ENCODE data around the gene ZSCAN30.

Gene ZSCAN30

GRCh38 chr18:35278085-35278484 is 11.9 kb downstream of the ZSCAN30 start:
- FAIRE-seq: no peak

- FAIRE-seq: no peak
Measured at GRCh38 chr18:35277633-35278032, 12.4 kb downstream of the ZSCAN30 start.

DNA sequence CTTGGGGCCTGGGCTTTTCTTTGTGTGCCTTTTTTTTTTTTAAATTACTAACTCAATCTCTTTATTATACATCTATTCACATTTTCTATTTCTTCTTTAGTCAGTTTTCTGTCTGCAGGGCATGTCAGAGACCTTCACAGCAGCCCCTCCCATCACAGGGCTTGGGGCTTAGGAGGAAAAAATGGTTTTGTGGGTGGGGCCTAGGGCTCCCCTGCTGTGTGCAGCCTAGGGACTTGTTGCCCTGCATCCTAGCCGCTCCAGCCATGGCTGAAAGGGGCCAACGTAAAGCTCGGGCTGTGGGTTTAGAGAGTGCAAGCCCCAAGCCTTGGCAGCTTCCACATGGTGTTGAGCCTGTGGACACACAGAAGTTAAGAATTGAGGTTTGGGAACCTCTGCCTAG is 13.8 kb downstream of the ZSCAN30 start:
- FAIRE-seq: no peak

DNA sequence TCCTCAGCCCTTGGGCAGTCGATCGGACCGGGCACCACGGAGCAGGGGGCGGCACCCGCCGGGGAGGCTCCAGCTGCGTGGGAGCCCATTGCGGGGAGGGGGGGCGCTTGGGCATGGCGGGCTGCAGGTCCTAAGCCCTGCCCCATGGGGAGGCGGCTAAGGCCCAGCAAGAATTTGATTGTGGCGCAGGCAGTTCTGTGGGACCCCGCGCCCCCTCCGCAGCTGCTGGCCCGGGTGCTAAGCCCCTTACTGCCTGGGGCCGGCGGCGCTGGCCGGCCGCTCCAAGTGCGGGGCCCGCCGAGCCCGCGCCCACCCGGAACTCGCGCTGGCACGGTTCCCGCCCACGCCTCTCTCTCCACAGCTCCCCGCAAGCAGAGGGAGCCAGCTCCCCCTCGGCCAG is 18.4 kb downstream of the ZSCAN30 start:
- no peak for FAIRE-seq

- no peak for FAIRE-seq
Measured at GRCh38 chr18:35268821-35269220, 21.2 kb downstream of the ZSCAN30 start.

- no peak for FAIRE-seq
Measured at GRCh38 chr18:35267809-35268208, 22.2 kb downstream of the ZSCAN30 start.

GRCh38 chr18:35267161-35267651 is 22.8 kb downstream of the ZSCAN30 start:
- no peak for FAIRE-seq

GRCh38 chr18:35264409-35264808 is 25.6 kb downstream of the ZSCAN30 start:
- FAIRE-seq: no peak

DNA sequence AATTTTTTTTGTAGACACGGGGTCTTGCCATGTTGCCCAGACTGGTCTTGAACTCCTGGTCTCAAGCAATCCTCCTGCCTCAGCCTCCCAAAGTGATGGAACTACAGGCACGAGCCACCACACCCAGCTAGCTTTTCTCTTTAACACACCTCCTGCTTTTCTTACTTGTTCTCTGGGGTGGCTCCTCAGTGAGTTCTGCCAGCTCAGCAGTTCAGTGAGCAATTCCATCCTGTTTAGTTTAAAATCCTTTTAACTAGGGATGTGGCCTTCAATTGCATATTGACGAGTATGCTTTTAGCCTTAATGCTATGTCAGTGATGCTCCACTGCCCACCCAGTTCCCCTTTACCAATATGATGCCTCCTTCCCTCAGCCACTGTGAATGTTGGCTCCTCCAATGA is 33.1 kb downstream of the ZSCAN30 start:
- FAIRE-seq: no peak

DNA sequence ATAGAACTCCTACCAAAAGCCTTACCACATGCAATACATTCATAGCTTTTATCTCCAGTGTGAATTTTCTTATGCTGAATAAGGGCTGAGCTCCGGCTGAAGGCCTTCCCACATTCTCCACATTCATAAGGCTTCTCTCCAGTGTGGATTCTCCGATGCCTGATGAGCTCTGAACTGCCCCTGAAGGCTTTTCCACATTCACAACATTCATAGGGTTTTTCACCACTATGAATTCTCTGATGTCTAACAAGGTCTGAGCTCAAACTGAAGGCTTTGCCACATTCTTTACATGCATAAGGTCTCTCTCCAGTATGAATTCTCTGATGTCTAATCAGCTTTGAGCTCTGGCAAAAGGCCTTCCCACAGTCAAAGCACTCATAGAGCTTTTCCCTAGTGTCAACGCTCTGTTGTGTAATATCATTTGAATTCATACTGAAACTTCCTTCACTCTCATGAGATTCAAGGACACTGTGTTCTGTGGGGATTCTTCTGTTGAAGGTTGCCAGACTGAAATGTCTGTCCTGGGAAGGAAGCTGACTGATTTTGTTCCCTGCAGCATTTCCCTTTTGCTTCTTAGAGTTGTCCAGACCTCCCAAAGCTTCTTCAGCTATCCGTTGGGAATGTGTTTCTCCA is 36.3 kb downstream of the ZSCAN30 start:
- no peak for FAIRE-seq

GRCh38 chr18:35252466-35252865 is 37.6 kb downstream of the ZSCAN30 start:
- no peak for FAIRE-seq

DNA sequence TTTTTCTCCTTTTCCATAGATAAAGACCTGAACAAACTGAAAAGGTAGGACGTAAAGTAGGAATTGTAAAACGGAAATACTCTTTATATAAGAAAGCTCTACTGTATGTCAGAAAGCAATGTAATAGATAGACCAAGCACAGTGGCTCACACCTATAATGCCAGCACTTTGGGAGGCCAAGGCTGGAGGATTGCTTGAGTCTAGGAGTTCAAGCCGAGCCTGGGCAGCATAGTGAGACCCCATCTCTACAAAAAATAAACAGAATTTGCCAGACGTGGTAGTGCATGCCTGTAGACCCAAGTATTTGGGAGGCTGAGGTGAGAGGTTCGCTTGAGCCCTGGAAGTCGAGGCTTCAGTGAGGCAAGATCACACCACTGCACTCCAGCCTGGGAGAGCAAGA is 41.6 kb downstream of the ZSCAN30 start:
- no peak for FAIRE-seq

DNA sequence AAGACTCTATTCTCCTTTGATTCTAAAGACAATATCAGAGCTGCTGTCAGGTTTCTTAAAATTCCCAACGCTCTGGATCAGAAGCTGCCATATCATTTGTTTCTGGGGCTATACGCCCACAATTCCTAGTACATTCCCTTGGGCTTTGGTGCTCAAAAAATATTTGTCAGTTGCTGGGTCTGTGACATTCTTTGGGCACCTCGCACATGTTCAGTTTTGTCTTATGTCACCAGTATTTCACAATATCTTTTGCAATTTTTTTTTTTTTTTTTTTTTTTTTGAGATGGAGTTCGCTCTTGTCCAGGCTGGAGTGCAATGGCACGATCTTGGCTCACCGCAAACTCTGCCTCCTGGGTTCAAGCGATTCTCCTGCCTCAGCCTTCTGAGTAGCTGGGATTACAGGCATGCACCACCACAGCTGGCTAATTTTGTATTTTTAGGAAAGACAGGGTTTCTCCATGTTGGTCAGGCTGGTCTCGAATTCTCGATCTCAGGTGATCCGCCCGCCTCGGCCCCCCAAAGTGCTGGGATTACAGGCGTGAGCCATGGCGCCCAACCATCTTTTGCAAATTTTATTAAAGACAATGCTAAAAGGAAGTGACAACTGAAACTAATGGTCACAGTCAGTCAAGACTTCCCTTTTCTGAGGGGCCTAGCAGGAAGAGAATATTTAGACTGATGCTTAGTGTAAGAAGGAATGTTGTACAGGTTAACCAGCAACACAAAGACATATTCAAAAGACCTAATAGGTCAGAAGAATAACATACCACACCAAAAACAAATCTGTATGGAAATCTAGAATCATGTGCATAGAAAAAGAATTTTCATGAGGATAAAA is 42.4 kb downstream of the ZSCAN30 start:
- no peak for FAIRE-seq

- FAIRE-seq: no peak
Measured at GRCh38 chr18:35246831-35247230, 43.2 kb downstream of the ZSCAN30 start.

- no peak for FAIRE-seq
Measured at GRCh38 chr18:35245719-35246317, 44.2 kb downstream of the ZSCAN30 start.

- no peak for FAIRE-seq
Measured at GRCh38 chr18:35244671-35245070, 45.4 kb downstream of the ZSCAN30 start.

DNA sequence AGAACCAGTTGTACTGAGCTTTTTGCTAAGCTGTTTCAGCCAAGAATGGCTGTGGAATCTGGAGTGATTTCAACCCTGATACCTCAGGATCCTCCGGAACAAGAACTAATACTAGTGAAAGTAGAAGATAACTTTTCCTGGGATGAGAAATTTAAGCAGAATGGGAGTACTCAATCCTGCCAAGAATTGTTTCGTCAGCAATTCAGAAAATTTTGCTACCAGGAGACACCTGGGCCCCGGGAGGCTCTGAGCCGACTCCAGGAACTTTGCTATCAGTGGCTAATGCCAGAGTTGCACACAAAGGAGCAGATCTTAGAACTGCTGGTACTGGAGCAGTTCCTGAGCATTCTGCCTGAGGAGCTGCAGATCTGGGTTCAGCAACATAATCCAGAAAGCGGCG is 47.6 kb downstream of the ZSCAN30 start:
- no peak for FAIRE-seq

DNA sequence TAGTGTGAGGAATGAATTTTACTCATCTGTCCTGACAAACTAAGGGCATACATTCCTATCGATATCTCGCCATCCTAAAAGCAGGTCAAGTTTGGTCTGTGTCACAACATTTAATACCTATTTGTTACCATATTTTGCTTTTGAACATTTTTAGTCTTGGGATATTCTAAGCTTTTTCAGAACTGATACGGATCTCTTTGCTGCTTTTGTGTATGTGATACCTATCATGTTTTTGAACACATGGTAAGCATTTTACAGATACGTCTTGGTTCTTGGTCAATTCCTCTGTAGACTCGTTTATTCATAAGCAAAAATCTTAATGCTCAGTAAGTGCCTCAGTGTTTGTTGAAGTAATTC is 48.6 kb downstream of the ZSCAN30 start:
- FAIRE-seq: no peak

DNA sequence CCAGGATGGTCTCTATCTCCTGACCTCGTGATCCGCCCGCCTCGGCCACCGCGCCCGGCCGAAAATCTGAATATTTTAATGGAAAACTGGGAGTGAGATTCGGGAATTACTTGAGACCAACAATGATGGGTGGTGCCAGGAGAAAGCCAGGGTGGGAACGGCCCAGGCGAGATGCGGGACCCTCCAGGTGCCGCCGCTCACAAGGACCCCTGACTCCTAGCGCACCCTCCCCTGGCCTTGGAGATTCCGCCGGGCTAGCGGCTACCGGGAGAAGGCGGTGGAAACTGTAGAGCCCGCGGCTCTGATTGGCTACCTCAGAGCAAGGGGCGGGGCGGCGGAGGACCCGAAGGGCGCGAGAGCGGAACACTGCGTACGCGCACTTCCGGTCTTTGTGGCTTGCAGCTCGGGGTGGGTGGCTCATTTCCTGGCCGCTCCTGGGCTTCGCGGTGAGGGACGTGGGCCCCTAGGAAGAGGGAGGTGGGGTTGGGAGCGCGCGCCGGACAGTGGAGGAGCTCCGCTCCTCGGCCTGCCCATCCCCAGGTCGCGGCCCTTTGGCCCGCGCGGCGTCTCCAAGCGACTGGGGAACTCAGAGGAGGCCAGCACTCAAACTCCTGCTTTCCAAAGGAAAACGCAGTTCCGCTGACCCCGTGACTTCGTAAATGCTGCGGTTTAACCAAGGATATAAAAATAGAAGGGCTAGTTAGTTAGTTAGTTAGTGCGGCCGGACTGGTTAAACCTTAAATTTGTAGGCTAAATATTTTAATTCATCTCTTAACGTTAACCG is 49.2 kb downstream of the ZSCAN30 start, which contains the start of gene ZNF397:
Gene ZNF397 (plus strand): TSS at position 371 of the 784 bp plus-strand sequence. CDS start 1,437 bp downstream, outside the sequence.
- FAIRE-seq: peak; percentile 97

DNA sequence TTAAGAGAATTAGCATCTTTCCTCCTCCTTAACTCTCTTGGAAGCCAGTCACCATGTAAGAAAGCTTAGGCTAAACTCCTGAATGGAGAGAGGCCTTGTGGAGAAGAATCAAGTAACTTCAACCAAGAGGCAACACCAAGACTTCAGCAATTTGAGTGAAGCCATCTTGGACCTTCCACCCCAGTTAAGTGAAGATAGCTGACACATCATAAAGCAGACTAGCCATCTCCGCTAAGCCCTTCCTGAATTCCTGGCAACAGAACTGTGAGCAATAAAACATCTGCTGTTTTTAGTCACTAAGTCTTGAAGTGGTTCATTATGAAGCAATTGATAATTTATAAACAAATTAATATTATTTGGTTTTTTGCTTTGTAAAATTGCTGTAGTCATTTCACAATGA is 50.7 kb downstream of the ZSCAN30 start:
- FAIRE-seq: no peak

- FAIRE-seq: no peak
Measured at GRCh38 chr18:35236571-35237363, 53.3 kb downstream of the ZSCAN30 start.

DNA sequence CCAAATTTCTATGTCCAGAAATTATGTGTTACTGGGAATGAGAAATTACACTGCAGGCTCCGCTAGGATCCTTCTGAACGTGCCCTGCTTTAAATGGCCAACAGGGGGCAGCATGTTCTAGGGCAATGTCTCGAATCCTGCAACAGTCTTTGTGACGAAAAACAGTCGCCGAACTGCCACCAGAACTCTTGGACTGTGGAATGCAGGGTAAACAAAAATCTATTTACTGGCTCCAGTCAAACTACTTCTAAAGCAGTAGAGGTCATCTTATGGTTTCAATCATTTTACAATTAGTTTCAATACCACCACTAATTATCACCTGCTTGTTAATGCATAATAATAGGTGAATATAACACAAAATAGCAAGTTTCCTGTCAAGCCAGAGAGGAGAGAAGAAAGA is 59.0 kb downstream of the ZSCAN30 start:
- FAIRE-seq: peak; percentile 93

Measured in G401.6 (cell line).